LHCN-M2 (cell line): ENCODE measurements around the gene NR5A2. TPM values are rescaled to one million over a fixed set of nuclear protein-coding genes. Genes with fewer than 3 reads are reported as not detected.

Source experiments
- DNase-seq: peaks from one replicate; pipeline ENCODE4 v3.0.0-alpha.2; 2012; ENCODE audit warnings: low read depth
- polyA plus RNA-seq: library from polyadenylated mRNA; unstranded; fragments of >200 nt; gene quantifications from one replicate; pipeline ENCODE4 v1.2.1, GENCODE V29; 2012; ENCODE audit warnings: missing spikeins
- total RNA-seq: library from RNA; depleted of rRNA; stranded (reverse); fragments of >200 nt; gene quantifications from 2 replicates; pipeline ENCODE4 v1.2.3, GENCODE V29; 2014; rRNA removed

NR5A2 gene
- not detected in 2 replicates for total RNA-seq
- polyA plus RNA-seq: not detected

DNA sequence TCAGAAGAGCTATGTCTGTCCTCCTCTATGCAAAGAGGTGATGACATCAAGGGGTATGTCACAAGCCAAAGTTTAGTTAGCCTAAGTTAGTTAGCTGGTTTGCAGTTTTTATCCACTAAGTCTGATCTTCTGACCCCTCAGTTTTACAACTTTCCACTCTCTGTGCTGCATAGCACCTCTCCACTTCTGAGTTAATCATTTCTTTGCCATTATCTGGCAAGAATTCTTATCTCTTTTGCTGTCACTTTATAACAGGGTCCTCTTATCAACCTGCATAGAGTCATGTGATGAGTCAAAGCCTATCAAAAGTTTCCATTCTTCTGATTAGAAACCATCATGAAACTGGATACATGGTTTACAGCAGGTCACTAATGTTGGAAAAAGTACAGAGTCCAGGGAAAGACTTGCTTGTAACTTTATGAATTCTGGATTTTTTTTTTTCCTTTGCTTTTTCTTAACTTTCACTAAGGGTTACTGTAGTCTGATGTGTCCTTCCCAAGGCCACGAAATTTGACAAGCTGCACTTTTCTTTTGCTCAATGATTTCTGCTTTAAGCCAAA, at the start of gene NR5A2:
TSS of gene NR5A2 (plus strand) at position 447 of the 560 bp plus-strand sequence. CDS start 138 bp downstream, outside the sequence.
- no peak for DNase-seq

DNA sequence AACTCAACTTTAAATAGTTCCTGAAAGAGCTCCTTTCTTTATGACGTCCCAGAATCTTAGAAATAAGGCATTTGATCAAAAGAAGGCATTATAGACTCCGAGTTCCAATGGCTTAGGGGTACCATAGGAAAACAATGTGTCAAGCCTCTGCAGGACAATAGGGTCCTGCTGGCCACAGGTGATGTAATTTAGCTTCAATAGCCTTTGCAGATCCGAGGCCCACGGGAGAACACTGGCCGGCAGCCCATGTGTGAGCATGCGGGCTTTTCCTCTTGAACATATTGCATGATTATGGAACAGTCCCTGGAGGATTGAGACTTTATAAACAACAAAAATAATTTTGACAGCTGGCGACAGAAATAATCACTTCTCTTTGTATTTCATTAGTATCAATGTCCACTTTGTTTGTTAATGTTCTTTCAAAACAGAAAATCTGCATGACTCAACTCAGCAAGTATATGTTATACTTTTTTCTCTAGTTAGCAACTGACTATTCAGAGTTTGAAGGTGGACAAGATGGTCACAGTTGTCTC, 49.0 kb upstream of the NR5A2 start:
- DNase-seq: no peak

DNA sequence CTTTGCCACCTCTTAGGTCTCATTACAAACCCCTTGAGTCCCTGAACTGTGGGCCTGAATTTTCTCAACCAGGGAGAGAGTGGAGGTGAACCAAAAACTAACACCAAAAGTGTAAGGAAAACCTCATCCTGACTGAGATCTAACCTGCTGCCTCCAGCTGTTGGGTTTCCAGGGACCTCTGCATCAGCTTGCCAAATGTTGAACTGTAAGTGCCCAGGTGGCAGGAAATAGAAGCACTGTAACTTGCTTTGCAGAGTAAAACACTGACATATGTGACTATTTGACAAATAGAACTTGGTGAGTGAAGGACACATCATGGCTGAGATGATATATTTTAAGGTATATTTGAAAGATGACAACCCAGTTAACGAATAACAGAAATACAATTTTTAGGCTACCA, 48.4 kb upstream of the NR5A2 start:
- no peak for DNase-seq

DNA sequence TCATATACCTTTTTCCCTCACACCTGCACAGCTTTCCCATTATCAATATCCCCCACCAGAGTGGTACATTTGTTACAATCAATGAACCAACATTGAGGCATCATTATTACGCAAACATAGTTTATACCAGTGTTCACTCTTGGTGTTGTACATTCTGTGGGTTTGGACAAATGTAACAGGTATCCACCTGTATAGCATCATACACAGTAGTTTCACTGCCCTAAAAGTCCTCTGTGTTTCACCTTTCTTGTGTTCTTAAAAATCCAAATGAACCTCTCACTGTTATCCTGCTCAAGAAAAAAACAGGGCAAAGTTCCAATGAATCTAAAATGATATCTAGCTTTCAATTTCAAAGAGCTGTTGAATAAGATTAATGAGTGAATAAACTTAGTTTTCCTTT, 45.9 kb upstream of the NR5A2 start:
- no peak for DNase-seq

DNA sequence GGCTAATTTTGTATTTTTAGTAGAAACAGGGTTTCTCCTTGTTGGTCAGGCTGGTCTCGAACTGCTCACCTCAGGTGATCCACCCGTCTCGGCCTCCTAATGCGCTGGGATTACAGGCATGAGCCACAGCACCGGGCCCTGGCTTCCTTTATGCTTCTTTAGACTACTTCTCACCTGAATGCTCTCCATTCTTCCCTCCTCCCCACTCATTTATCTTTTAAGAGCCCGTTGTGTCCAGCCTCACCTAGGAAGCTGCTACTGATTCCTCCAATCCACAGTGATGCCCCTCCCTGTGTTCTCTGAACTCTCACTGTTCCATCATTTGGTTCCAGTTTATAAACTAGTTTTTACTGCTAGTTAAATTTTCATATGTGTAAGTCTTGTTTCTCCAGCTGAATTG, 44.9 kb upstream of the NR5A2 start:
- no peak for DNase-seq

DNA sequence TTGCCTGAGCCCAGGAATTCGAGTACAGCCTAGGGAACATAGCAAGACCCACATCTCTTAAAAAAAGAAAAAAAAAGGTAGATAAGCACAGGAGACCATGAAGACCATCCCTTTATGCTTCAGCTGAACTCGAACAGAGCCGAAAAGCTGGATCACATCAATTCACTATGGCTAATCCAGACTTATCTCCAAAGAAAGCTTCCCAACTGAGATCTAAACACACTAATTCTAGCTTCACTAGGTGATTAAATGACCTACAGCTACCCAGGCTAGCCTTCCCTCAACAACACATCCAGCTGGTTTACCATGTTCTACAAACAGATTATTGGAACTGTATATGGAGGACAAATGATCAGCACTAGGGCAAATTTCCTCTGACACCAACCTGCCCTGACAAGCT, 44.0 kb upstream of the NR5A2 start:
- DNase-seq: no peak

DNA sequence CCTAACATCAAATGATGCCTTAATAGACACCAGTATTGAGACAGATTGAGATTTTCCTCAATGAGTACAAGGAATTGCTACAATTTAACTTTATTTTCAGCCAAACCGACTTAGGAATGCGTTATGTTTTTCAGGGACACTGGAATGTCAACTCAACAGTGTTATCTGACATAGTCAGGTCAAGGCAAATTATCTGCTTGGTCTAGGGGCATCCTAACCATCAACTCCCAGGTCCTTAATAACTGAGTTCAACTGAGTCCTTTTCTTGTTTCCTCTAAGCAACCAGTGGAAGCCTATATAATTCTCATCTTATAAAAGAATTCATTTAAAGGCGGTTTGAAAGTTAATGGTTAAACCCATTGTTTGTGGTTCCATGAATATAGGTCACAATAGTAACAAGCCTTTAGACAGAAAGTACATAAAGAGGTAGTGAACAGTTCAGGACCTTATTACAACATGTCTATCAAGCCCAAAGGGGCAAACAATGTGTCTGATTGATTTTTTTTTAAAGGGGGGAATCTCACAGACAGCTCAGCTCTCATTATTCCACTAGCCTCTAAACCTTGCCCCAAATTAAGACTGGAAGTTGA, 32.3 kb upstream of the NR5A2 start:
- DNase-seq: no peak

DNA sequence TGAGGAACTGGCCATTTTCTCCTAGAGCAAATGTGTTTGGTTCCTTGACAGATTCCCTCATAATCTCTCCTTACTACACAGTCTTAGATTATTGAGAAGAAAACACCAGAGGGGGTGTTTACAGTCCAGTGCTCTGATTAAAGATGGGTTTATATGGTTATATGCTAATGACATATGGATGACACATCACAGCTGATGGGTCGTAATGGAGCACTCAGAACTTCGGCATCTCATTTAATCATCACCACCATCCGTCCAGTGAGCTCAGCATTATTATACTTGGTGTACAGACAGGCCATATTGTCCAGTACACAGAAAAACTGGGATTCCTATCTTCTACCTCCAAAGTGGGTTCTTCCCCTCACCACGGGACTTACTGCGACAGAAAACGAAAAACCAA, 22.3 kb upstream of the NR5A2 start:
- DNase-seq: no peak

DNA sequence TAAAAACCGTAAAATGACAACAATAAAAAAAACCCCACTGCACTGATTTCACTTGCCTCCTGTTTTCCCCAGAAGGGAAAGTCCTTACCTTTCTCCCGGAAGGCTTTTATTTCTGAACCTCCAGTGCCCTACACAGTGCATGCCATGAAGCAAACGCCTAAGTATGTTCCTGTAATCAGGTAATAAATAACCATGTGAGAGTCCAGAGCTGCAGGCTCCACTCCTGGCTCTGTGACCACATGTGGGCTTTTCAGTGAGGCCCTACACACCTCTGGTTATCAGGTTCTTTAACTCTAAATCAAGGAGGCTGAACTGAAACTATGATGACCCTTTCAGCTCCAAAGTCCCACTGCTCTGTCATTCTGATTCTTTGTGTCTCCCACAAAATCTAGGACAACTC, 20.8 kb upstream of the NR5A2 start:
- no peak for DNase-seq

DNA sequence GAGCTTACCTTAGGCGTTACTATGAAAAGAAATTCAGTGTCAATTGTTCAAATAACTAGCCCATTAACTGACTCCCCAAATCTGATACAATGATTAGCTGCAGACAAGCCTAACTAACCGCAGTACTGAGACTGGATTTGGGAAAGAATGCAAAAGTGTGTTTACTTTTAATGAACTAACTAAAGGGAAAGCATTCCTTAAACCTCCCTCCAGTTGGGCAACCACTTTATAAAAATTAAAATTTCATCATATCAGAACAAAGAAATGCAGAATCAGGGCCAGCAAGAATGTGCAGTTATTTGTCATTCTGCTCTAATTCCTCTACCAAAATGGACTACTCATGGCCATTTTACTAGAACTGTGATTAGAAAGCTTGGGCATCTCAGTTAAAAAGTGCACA, 11.7 kb upstream of the NR5A2 start:
- DNase-seq: no peak

DNA sequence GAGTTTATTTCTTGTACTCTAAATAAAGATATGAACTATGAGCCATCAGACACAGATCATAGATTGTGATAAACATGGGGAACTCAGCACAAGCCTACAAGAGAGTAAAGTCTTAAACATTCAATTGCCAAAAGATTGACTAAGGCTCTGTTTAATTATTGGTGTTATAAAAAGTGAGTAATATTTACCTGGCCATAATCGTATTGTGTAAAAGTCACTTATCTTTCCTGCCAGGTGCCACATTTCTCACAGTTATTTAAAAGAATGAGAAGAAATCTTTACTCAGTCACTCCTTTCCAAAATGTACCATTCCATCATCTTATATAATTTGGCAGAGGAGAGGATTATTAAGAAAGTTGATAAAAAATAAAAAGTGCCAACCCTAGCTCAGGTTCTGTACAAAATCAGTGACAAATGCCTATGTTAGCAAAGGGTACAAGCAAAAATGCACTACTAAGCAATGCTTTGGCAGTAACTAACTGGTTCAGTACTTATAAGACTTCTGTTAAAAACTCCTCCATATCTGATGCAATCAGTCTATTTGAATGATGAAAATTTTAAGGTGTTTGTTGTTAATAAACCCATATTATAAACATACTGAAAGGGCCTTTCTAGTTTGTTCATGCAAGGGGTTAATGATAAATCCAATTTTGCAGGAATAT, 5.8 kb upstream of the NR5A2 start:
- DNase-seq: no peak

DNA sequence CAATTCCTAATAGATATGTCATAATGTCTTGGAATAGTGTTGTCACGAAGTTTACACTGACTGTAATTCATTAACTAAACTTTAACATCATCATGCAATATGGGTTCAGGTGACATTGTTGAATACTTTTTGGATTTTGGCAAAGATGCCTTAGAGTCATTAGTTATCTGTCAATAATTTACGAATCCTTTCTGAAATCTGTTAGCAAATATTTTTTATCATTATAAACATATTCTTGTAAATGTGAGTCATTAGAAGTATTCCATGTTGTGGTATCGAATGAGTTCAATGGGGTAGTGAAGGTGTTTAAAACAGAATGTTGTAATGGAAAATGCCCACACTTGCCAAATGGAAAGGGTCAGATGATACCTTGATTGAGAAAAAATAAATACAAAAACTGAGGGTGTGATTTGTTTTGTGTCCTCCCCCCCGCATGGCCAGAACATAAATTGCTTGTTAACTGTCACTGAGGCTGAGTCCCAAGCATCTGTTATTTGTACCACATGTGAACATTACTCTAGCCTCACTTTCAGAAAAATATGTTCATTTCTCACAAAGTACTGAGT, 5.2 kb upstream of the NR5A2 start:
- DNase-seq: no peak

DNA sequence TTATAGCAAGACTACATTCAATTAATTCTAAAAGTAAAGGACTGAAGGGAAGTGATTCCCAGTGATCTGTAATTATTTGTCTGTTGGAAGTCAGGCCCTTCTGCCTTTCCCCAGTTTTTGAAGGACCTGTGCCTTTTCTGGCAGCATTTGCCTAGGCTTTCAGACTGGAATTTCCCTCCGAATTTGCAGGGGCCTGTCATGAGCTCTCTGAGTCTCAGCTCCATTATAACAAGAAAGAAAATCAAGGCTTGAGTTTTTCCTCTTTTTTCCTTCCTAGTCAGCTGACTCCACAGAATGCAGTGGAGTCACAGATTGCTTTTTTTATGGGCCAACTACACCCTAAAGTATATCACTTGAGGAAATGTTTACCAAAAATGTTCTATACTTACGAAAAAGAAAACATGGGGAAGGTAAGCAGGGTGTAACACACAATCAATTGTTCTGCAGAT, 1.1 kb downstream of the NR5A2 start:
- DNase-seq: no peak

DNA sequence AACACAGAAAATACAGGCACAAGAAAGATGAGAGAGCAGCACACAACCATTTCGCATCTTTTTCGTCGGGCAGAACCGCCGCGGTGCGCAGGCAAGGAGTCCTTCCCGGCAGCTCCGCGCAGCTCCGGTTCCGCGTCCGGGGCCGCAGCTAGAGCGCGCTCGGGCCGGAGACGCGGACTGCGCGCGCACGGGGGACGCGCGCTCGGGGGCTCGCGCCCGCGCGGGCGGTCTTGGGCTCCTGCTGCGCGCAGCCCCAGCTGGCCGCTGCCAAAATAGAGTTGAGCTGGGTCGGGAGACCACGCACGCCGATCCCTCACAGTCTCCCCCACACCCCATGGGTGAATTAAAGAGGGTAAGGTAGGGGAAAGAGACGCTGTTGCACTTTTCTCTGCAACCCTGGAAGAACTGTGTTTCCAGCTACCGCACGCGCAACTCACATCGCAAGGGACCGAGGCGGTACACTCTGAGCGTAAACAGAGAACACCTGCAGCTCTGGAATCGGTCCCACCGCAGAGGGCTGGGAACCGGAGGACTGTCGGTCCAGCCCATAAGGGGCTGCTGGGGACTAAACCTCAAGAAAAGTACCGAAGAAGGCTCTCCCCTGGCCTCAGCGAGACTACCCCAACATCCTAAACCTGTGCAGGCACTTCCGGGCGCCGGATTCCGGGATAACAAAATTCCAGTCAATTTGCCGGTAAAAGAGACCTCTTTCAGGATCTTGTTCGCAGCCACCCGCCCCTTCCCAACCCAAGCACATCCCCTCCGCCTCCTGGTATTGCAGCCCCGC, 1.7 kb downstream of the NR5A2 start:
- no peak for DNase-seq

DNA sequence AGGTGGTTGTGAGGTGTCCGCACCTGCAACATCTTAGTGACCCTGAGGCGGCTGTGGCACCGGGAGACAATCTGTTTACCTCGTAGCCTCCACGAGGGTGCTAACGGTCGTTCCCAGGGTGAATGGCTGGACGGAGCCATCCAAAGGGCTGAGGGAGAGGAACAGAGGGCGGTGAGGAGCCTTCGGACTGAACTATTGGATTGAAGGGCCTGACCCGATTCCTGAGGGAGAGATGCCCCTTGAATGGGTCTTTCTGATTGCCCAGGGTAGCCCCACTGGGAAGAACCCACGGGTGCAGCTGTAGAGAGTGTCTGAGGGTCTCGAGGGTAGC, 2.3 kb downstream of the NR5A2 start:
- DNase-seq: no peak

DNA sequence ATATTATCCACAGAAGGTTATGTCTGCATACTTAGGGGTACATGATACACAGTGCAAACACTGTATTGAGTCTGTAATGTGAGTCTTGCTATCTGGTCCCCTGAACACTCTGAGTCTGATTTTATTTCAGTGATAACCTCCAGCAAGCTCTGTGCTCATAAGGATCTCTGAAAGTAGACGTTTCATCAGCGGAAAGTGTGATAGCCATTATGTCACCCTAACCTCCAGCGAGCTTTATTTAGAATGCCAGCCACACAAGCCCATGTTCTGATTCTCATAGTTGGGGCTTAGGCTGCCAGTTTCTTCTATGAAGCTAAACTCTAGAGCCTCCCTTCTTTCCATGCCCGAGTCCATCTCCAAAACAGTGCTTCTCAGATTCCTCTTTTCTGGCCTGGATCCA, 3.3 kb downstream of the NR5A2 start:
- no peak for DNase-seq

DNA sequence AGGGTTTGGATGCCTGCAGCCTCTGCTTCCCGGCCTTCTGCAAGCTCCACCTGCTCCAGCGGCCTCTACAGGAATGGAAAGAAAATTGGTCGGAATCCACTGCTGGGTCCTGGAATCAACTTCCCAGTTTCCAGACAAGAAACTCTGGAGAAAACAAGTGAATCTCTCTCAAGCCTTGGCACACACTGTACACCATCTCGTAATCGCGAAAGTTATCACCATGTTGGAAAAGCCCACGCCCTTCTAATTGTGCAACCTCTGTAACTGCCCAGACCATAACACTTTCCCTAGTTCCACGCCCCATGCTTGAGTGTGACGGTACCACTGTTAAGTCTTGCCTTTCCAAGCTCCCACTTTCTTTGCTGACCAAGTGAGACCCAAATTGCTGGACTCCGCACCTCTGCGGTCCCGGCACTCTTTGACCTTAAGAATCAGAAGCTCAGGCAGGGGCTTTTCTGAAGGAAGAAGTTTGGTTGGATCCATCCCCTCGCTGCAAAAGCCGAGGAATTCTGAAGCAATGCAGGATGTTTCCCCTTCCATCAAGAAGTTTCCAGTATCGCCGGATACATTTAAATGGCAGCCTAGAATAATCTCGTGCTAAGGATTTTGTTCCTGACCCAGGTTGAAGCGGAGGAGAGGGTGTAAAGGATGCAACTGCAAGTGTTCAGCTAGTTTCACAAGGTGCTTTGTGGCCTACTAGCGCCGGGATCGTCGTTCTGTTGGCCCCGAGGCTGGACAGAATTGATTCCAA, 6.2 kb downstream of the NR5A2 start:
- DNase-seq: no peak

DNA sequence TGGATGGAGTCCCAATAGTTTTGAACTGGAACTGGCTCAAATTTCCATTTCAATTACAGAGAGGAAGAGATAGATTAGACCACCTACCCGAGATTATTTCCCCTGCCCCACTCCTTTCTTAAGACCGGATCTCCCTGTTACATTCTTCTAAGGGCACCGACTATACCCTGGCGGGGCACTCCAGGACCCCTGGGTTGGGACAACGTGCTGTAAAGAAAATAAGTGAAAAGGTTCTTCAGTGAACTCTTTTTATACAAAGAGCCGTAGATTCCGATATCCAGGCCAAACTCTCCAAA, 6.7 kb downstream of the NR5A2 start:
- DNase-seq: no peak

DNA sequence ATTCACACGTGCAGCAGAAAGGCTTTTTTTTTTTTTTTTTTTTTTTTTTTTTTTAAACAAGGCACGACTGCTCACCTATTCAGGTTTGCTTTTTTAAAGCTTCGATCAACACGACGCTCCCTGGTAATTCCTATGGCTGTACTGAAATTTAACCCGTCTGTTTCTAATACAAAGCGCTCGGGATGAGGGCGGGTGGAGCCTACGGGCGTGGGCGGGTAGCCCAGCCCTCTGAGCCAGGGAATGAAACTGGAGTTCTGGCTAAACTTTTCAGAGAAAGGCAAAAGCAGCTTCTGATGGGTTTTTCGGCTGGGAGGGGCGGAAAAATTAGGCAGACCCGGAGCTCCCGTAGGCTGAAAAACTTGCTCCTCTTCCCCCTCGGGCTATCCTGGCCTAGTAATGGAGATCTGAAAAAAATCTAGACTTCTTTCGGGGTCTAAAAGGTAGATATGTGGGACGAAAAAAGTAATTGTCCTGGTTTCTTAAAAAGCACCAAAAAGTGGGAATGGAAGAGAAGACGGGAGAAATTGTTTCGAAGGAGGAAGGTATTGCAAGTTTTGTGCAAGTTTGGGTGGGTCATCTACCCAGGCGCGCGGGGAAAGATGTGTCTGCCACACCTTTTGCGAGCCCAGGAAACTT, 7.4 kb downstream of the NR5A2 start:
- no peak for DNase-seq

DNA sequence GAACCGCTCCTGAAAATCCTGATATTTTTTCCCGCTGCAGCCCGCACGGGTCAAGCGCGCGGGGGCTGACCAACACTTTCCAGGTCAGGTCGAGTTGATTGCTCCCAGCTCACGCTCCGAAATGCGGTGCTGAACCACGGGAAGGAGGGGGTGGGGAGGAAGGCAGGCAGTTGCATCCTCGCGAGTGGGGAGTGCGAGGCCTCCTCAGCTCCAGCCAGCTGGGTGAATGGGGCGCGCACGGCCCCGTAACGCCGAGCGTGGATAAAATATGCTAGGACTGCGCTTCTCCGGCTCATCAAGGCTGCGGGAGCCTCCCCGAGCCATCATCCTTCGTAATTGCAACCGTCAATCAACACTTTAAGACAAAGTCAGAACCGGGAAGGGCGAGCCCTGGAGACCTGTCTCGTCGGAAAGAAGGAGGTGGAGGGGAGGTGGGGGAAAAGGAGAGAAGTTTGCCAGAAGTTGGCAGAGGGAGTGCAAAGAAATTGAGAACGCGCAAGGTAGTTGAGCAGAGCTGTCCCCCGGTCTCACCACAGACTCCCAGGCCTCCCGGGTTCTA, 8.0 kb downstream of the NR5A2 start:
- no peak for DNase-seq
